Mesangial cell (primary cell): ENCODE data around the gene WDR83. TPM values are rescaled to one million over a fixed set of nuclear protein-coding genes. Genes with fewer than 3 reads are reported as not detected.

Experiments used
- total RNA-seq: library from RNA; depleted of rRNA; stranded (reverse); fragments of >200 nt; gene quantifications from 2 replicates; pipeline ENCODE4 v1.2.3, GENCODE V29; 2015

WDR83 gene, protein sequence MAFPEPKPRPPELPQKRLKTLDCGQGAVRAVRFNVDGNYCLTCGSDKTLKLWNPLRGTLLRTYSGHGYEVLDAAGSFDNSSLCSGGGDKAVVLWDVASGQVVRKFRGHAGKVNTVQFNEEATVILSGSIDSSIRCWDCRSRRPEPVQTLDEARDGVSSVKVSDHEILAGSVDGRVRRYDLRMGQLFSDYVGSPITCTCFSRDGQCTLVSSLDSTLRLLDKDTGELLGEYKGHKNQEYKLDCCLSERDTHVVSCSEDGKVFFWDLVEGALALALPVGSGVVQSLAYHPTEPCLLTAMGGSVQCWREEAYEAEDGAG
- 8.5 and 10.4 TPM in 2 replicates for total RNA-seq

GRCh38 chr19:12666265-12667048, at the start of gene WDR83, which contains the start of gene MAN2B1:
WDR83 (plus strand) TSS chr19:12666807; CDS start chr19:12669791, 2,984 bp downstream.
MAN2B1 (minus strand) TSS chr19:12666742; CDS start chr19:12666701, 41 bp downstream.

GRCh38 chr19:12681074-12681987, 14.7 kb downstream of the WDR83 start, which contains the start of gene DHPS:
DHPS (minus strand) TSS chr19:12681880; CDS start chr19:12681766, 114 bp downstream.

GRCh38 chr19:12687496-12688196, 21.0 kb downstream of the WDR83 start, which contains the start of gene GNG14:
GNG14 (plus strand) TSS chr19:12687998; CDS start chr19:12688049, 51 bp downstream.

DNA sequence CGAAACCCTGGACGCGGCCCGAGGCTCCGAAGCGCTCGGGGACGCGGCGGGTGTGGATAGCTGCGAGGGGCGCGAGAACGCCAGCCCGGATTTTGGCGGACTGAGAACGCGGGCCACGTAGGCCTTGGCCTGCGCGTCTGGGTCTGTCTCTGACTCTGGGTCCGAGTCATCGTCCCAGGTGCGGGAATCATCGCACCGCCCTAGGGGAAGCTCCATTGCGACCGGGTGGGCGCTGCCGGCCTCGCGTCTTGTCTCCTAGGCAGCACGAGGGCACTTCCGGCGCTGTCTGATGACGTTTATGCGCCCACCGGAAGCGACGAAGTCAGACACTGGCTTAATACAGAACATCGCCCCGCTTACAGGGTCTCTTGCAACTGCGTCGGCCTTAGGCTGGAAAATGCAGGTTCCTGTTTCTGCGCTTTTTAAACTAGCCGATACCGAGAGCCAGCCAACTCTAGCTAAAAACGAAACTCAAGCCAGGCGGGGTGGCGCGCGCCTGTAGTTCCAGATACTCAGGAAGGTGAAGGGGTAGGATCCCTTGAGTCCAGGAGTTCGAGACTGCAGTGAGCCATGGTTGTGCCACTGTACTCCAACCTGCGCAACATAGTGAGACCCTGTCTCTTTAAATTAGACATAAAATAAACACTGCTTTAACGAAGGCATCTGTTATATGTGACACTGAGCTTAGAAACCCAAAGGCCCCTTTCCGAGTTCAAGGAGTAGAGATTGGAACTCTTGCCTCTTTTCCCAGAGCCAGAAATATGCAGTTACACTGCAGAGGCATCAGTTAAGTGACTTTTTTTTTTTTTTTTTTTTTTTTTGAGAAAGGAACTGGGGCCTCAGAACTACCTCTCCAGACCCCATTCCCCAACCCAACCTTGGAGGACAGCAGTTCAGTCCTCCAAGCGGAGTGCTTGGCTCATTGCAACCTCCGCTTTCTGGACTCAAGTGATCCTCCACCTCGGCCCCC, 30.0 kb downstream of the WDR83 start, which contains the start of gene FBXW9:
Gene FBXW9, minus strand, starts transcription at position 266 of the 970 bp plus-strand sequence. Its CDS starts 50 bp downstream, at position 216.

DNA sequence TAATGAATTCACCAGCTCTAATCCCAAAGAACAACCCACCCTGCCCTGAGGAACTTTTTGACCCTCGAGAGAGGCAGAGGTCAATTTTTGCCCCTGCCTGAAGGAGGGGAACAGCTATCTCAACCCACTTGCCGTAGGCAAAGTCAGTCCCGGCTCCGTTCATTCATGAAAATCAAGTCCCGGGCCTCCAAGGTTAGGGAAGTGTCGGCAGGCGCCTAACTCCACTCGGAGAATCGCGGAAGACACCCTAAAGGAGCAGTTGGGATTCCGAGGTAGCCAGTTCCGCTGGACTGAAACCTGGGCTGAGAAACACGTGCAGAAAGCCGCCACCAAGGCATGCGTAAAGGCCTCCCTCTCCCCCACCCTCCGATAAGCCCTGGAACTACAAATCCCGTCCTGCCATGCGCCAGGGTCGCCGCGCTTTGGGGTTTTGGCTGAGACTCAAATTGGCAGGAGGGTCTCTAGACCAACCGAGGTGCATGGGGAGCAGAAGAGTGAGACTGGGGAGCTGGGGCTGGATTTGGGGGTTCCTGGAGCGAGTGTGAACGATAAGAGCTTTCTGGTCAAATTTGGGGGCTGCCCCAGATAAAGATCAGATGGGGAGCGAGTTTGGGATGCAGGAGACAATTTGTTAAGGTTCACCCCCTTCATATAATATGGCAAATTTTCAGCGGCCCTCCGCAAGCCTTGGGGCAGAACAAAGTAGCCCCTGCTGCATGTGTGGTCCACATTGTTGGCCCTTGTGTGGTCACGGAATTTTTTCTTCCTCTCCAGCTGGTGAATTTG, 57.2 kb downstream of the WDR83 start, which contains the start of gene TNPO2:
Gene TNPO2, minus strand, starts transcription at position 292 of the 786 bp plus-strand sequence. CDS start 2,955 bp downstream, outside the sequence.

Other genes with a start within 250 kb of the WDR83 start
- gene ZNF443, start 225.8 kb upstream of the WDR83 start, total RNA-seq, result 1.9 and 2.0 TPM in 2 replicates
- 0.81 and 1.6 TPM in 2 replicates for gene ZNF709, start 182.0 kb upstream of the WDR83 start, total RNA-seq
- 2.3 and 2.9 TPM in 2 replicates for gene ZNF564, start 115.3 kb upstream of the WDR83 start, total RNA-seq
- gene ZNF490, start 56.0 kb upstream of the WDR83 start, total RNA-seq, result 2.4 and 4.2 TPM in 2 replicates
- gene ZNF791, start 55.9 kb upstream of the WDR83 start, total RNA-seq, result 6.0 and 8.1 TPM in 2 replicates
- 44.3 and 78.7 TPM in 2 replicates for gene MAN2B1, start 65 bp upstream of the WDR83 start, total RNA-seq
- gene DHPS, start 15.1 kb downstream of the WDR83 start, total RNA-seq, result 65.2 and 76.4 TPM in 2 replicates
- gene GNG14, start 21.2 kb downstream of the WDR83 start, total RNA-seq, result not detected in 2 replicates
- gene FBXW9, start 29.8 kb downstream of the WDR83 start, total RNA-seq, result 25.1 and 30.7 TPM in 2 replicates
- 44.5 and 46.6 TPM in 2 replicates for gene TNPO2, start 57.1 kb downstream of the WDR83 start, total RNA-seq
- gene TRIR, start 67.9 kb downstream of the WDR83 start, total RNA-seq, result 221 and 294 TPM in 2 replicates
- gene GET3, start 70.7 kb downstream of the WDR83 start, total RNA-seq, result 127 and 130 TPM in 2 replicates
- gene BEST2, start 85.0 kb downstream of the WDR83 start, total RNA-seq, result 0.38 TPM in 1 of 2 replicates, not detected in the other
- gene HOOK2, start 108.7 kb downstream of the WDR83 start, total RNA-seq, result 7.3 and 13.2 TPM in 2 replicates
- gene JUNB, start 124.7 kb downstream of the WDR83 start, total RNA-seq, result 176 and 209 TPM in 2 replicates
- gene PRDX2, start 135.0 kb downstream of the WDR83 start, total RNA-seq, result 394 and 417 TPM in 2 replicates
- 0.76 TPM in 1 of 2 replicates, not detected in the other for gene THSD8, start 135.3 kb downstream of the WDR83 start, total RNA-seq
- gene RNASEH2A, start 139.8 kb downstream of the WDR83 start, total RNA-seq, result 12.3 and 59.2 TPM in 2 replicates
- gene RTBDN, start 167.8 kb downstream of the WDR83 start, total RNA-seq, result not detected in 2 replicates
- 0.49 and 1.0 TPM in 2 replicates for gene MAST1, start 171.7 kb downstream of the WDR83 start, total RNA-seq
- 23.1 and 54.4 TPM in 2 replicates for gene DNASE2, start 214.6 kb downstream of the WDR83 start, total RNA-seq
- not detected in 2 replicates for gene KLF1, start 220.4 kb downstream of the WDR83 start, total RNA-seq
- 32.6 and 60.9 TPM in 2 replicates for gene GCDH, start 224.4 kb downstream of the WDR83 start, total RNA-seq